ENCODE data around the gene DAP.

Gene DAP

DNA sequence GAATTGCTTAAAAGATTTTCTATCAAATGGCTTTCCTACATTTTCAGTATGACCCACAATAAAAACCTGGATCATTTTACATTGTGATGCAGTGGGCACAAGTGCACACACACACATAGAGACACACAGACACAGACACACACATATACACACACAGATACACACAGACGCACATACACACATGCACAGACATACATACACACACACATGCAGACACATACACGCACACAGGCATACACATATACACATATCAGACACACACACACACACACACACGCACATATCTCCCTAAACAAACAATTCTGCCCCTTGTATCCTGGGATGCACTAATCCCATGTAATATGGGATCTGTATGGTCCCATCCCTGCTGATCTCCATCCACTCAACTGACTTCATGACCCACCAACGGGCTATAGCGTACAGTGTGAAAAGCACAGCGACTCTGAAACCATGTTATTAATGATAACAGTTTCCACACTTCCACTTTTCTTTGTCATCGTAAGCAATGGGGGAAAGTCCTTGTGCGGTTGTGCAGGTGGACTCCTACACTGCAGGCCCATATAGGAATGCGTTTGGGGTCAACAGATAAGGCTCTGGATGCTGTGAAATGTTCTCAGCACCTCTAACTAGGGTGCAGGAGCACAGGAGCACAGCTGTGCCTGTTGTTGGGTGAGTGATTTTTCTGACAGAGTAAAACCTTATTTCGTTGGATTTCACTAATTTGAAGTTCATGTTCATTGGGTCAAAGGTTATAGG is 52.7 kb downstream of the DAP start:
- DNase-seq = no peak

DNA sequence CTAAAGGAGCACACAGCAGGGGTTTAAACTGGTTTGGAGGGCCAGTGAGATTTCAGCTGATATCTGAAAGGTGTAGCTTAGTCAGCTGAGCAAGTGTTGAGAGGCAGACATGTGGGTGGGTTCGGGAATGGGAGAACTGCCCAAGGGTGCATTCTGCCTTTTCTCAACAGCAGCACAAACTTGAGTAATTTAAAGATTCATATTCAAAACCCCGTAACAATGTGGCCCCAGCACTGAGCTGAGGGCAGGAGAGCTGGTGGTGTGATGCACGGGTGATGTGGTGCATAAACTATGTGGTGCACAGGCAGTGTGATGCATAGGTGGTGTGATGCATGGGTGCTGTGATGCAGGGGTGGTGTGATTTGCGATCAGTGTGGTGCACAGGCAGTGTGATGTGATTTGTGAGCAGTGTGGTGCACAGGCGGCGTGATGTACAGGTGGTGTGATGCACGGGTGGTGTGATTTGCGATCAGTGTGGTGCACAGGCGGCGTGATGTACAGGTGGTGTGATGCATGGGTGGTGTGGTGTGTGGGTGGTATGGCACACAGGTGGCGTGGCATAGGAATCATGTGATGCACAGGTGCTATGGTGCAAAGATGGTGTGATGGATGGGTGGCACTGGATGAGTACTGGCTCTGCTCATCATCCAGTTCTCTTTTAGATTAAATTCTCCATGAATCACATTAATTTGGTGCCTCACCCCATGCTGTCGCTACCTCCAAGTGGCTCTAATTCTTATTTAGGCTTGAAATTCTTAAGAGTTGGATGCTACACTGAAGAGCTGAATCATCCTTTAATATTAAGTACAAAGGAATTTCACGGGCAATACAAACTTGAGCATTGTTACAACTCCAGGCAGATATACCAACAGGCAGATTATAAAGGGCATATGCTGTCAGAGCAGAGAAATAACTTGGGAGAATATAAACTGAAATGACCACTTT is 53.6 kb downstream of the DAP start:
- DNase-seq = no peak

GRCh38 chr5:10706326-10706725 is 54.7 kb downstream of the DAP start:
- no peak for DNase-seq

GRCh38 chr5:10705747-10706146 is 55.3 kb downstream of the DAP start:
- no peak for DNase-seq

- no peak for DNase-seq
Observed at GRCh38 chr5:10704949-10705621, 55.9 kb downstream of the DAP start.

DNA sequence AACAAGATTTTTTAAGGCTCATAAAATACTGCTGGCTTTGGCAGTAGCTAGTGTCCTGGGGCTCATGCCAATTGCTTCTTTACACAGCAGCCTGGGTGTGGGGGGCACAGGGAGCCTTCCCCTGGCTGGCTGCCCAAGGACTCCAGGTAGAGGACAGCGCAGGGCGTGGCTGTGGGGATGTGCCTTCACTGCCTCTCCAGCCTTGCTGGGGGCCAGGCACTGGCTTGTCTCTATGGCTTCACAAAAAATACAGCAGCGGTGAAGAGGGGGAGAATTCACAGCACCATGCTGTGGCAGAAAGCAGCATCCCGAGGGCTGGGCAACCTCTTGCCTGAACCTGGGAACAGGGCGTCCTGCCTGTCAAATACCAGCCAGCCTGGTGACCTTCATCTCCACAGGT is 57.4 kb downstream of the DAP start:
- no peak for DNase-seq

GRCh38 chr5:10702911-10703491 is 58.0 kb downstream of the DAP start:
- DNase-seq = no peak

- no peak for DNase-seq
Observed at GRCh38 chr5:10702040-10702629, 58.9 kb downstream of the DAP start.

DNA sequence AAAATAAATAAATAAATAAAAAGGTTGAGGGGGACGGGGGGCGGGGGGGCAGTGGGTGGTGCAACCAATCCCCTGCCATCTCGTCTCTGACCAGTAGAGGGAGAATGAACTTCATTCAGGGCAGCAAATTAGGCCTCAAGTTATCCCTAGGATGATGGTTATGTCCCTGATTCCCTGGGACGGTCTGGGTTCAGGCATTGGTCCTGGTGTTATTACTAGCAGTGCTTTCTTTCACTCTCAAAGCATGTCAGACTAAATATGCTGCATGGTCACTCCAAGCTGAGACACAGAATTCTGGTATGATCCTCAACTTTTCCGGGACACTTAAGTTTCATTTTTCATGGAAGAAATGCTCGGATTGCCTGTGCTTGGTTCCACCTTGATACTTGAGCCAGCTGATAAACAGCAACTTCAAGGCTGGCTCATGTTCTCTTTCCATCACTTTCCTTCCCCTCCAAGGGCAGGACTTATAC is 59.4 kb downstream of the DAP start:
- peak; percentile 32 for DNase-seq

- no peak for DNase-seq
Observed at GRCh38 chr5:10700516-10700915, 60.5 kb downstream of the DAP start.

- no peak for DNase-seq
Observed at GRCh38 chr5:10699987-10700386, 61.0 kb downstream of the DAP start.

- DNase-seq = no peak
Observed at GRCh38 chr5:10699281-10699874, 61.7 kb downstream of the DAP start.

DNA sequence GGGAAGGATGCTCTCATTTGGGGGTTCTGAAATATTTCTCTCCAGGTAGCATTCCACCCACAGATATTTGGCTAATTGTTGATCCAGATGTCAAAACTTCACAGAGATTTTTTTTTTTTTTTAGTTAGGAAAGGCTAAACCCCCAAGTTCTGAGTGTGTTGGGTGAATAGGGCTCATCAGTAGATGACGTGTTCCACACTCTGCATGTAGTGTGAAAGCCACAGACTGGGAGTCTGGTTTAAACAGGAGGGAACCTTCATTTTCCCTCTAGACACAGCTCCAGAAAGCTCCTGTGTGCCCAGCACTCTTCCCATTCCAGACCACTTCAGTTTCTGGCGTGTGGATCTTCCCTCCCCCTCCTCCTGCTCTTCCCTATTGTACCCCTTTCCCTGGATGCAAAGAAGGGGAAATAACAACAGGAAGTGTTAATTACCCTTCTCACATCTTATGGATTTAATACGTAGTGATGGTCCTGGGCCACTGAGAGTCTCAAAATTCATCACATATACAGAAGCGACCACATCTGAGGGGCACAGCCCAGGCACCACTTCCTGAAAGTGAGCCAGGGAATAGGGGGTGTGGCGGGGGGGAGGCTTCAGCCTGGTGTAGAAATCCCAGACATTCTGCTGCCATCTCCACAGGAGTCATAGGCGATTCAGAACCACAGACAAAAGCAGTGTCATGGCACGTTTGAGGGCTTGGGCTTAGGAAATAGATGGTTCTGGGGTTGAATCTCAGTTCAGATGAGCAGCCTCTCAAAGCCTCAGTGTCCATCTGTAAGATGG is 65.1 kb downstream of the DAP start:
- no peak for DNase-seq

DNA sequence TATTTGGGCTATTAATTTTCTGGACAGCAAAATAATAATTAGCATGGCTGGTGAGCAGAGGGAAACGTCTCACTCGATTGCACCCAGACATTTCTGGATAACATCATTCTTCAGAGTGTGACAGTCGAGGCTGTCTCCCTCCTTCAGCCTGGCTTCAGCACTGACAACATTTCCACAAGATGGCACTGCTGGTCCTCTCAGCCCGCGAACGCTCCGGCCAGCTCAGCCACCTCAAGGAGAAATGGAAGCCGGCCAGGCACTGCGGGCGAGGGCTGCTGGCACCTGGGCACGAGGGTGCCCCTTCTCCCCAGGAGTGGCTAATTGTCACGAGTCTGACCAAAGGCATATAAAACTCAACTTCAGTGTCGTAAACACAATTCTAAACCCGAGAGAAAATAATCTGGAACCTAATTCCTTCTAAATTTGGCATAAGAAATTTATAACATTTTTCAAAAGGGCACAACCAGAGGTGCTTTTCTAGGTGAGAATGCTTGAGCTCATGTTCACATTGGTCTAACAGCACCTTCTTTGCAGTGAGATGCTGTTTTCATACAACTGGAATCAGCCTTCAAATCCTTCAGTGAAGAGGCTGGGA is 65.9 kb downstream of the DAP start:
- DNase-seq = no peak

DNA sequence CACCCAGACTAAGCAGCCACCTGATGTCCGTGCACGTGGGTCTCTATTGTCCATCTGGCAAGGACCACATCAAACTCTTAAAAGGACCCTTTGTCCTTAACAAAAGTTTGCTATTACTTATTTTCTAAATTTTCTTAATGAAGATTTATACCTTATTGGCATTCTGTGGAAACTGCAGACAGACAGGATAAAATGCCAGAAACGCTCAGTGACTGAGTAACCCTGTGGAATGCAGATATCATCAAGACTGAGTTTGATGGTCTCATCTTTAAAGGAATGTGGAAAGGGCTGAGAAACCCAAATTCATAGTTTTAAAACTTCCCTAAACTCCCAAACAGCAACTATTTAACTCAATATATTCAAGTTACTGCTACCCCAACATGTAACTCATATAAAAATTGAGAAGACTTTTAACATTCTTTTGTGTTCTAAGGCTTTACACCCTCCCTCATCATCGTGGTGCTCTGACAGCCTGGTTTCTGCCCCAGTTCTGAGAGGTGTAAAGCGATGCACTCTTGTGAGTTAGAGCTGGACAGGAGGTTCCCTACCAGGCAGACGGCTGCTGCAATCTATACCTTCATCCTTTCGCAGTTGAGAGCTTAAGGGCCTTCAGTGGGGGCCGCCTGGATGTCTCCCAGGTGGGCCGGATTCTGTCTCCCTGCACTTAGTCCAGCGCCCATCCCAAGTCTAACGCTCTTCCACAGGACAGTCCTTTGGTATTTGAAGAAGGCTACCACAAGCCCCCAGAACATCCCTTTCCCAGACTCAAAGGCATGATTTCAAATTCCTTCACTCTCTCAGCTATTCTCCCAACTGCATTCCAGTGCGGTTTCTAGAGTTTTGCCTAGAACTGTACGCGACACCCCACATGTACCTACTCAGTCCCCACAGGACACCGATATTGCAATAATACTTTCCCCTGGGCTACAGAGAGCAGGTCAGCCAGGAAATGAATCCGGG is 68.9 kb downstream of the DAP start:
- DNase-seq = no peak

GRCh38 chr5:10690460-10691440 is 70.3 kb downstream of the DAP start:
- no peak for DNase-seq

GRCh38 chr5:10689391-10690081 is 71.5 kb downstream of the DAP start:
- no peak for DNase-seq

Data from activated CD4-positive, alpha-beta T cell treated with anti-CD3 and anti-CD28 coated beads, Interleukin-2, amount 50 U/mL, for 1 hour (primary cell).